DND-41 (cell line): ENCODE data around the gene TMC2.

Source experiments
- CTCF ChIP-seq: IDR thresholded peaks from 2 replicates; pipeline ENCODE4 v1.5.1; 2012; ENCODE audit warnings: borderline replicate concordance, low read length, moderate library complexity, mild to moderate bottlenecking; ENCODE audit not compliant: poor library complexity, severe bottlenecking; ENCODE audit errors: extremely low read depth
- EZH2 ChIP-seq: IDR thresholded peaks from 3 replicates; pipeline ENCODE4 v1.6.1; 2012; ENCODE audit warnings: borderline replicate concordance, low read depth, mild to moderate bottlenecking, moderate library complexity, low read length, inconsistent platforms; ENCODE audit not compliant: severe bottlenecking

- no peak for TF ChIP-seq CTCF
- no peak for TF ChIP-seq EZH2
Measured at GRCh38 chr20:2687514-2687913, 151.1 kb downstream of the TMC2 start.
